ENCODE results near the gene SIGLEC1.
A peak's percentile ranks its signal among the peaks of the same experiment; 100 is the strongest.

SIGLEC1 gene

DNA sequence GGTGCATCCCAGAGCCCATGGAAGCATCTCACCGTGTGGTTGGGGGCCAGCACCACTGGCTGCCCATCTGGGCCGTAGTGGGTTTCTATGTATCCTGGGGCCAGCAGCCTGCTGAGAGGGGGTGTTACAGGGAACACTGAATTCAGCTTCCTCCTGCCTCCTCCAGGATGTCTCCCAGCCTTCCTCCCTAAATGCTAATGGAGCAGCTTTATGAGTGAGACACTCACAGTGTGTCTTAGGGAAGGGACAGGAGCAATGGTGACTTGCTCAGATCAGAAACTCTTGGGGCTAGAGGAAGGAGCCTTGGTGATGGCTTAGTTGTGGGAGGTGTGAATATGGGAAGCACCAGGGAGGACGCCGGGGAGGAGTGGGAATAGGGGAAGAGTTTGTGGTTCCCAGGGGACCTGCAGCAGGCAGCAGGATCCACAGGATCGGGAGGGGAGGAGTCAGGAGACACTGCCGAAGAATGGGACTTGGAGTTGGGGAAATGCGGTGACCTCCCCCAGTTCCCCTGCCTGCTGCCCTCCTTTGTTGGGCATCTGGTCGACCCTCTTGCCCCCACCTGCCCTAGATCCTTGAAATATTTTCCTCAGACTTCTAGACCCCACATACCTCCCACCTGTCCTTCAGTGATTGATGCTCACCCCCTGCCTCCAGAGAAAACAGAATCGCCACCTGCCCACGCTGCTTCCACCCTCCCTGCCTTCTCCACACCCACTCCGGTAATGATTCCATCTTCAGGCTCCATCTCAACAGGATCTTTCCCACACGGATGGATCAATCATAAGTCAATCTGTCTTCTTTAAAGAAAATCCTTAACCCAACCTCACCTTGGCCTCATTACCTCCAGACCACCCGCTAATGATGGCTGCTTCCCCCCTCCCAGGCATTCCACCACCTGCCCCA lies 37.2 kb downstream of the SIGLEC1 start:
- peaks cover 39% of the 10 kb centered on the region for H3K27me3 ChIP-seq (ENCODE audit: control insufficient read depth, insufficient read depth, low read length)
- no peak overlapping the region for H3K4me3 ChIP-seq (ENCODE audit: low read depth, low read length)
- peaks cover 12% of the 10 kb centered on the region for H3K4me1 ChIP-seq (ENCODE audit: control insufficient read depth, insufficient read depth, low read length)
- no peak overlapping the region for H3K9ac ChIP-seq (ENCODE audit: low read length)
- H3K9me3 ChIP-seq (ENCODE audit: control insufficient read depth, insufficient read depth, low read depth, low read length): no peaks in the 10 kb centered on the region
- no peak overlapping the region for H3K27ac ChIP-seq (ENCODE audit: low read depth, low read length)
- H3K36me3 ChIP-seq (ENCODE audit: control insufficient read depth, insufficient read depth, low read length): no peaks in the 10 kb centered on the region

DNA sequence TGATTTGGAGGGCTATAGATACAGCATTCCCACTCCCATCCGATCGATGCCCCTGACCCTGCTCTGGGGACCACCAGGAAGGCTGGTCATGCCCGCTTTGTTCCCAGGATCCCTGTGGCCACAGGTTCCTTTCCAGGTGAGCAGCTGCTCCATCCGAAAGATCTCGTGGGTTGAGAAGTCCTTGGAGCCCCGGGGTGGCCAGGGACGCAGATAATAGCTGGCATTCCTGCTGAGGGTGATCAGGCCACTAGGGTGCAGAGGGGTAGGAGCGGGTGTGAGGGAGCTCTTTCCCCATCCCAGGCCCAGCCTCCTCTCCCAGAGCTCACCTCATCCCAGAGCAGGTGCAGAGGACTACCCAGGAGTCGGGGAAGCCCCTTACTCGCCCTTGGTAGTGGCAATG lies 38.0 kb downstream of the SIGLEC1 start:
- peaks cover 39% of the 10 kb centered on the region for H3K27me3 ChIP-seq (ENCODE audit: control insufficient read depth, insufficient read depth, low read length)
- no peaks in the 10 kb centered on the region for H3K9me3 ChIP-seq (ENCODE audit: control insufficient read depth, insufficient read depth, low read depth, low read length)

DNA sequence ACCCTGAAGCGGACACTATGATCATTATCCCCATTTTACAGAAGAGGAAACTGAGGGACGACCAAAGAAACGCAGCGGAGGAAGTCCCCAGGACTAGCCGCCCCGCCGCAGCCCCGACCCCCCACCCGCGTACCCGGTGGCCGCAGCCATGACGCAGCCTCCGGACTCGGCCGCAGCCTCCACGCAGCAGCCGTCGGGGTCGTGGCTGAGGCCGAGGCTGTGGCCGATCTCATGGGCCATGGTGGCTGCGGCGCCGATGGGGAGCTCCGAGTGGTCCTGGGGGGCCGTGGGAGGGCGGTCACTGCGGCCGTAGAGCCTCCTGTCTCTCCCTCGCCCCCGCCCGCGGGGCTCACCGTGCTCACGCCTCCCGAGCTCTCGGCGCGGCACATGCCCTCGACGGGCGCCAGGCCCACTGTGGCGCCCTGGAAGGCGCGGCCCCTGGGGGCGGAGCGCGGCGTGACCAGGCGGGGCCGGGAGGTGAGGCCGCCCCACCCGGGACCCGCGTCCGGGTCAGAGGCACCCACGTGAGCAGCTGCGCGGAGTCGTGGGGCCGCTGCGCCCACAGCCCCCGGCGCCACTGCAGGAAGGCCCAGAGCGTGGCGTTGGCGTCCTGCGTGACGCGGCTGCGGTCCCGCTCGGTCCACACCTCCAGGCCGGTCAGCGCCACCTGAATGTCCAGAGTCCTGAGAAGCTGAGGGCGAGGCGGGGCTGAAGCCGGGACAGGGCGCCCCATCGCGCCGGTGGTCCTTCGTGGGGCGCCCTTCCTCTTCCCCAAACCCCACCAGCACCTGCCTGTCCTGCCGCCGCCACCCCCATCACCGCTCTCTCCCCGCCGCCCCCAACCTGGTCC lies 39.0 kb downstream of the SIGLEC1 start:
- Histone ChIP-seq H3K9me3 (ENCODE audit: control insufficient read depth, insufficient read depth, low read depth, low read length) (no peaks in the 10 kb centered on the region), H3K9ac (ENCODE audit: low read length) (no peak overlapping the region), H3K4me3 (ENCODE audit: low read depth, low read length) (peak overlapping the region; percentile 42; the same call in 1 of the 2 replicates), H3K4me1 (ENCODE audit: control insufficient read depth, insufficient read depth, low read length) (peaks cover 10% of the 10 kb centered on the region; the same call in 1 of the 2 replicates), H3K36me3 (ENCODE audit: control insufficient read depth, insufficient read depth, low read length) (no peaks in the 10 kb centered on the region), H3K27me3 (ENCODE audit: control insufficient read depth, insufficient read depth, low read length) (peaks cover 39% of the 10 kb centered on the region), H3K27ac (ENCODE audit: low read depth, low read length) (no peak overlapping the region)

More for the DNA sequence above, 38.0 kb downstream of the SIGLEC1 start:
- no peaks in the 10 kb centered on the region for H3K36me3 ChIP-seq (ENCODE audit: control insufficient read depth, insufficient read depth, low read length)
- H3K4me1 ChIP-seq (ENCODE audit: control insufficient read depth, insufficient read depth, low read length): peaks cover 11% of the 10 kb centered on the region; the same call in 1 of the 2 replicates
- H3K27ac ChIP-seq (ENCODE audit: low read depth, low read length): no peak overlapping the region
- H3K4me3 ChIP-seq (ENCODE audit: low read depth, low read length): no peak overlapping the region
- no peak overlapping the region for H3K9ac ChIP-seq (ENCODE audit: low read length)

DNA sequence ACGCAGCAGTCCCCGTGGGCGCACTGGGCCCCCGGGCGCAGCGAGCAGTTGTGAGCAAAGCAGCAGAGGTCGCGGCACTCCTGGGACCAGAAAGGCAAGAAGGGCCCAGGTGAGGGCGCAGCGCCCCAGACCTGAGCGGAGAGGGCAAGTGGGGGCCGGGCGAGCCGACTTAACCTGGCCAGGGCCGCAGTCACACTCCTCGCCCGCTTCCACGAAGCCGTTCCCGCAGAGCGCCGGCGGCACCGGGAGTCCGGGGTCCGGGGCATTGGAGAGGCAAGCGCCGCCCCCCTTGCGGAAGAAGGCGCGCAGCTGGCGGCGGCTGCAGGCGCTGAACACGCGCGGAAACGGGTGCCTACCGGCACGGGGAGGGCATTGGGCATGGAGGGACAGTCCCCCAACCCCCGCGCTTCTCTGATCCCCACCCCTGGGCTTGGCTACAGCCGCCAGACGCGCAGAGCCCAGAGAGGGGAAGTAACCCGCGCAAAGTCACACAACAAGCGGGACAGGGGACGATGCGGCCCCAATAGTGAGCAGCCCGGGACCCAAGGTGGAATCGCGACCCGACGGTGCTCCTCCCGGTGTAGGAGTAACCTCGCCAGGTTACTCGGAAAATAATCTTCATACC lies 39.7 kb downstream of the SIGLEC1 start:
- Histone ChIP-seq H3K27ac (ENCODE audit: low read depth, low read length) (no peak overlapping the region), H3K27me3 (ENCODE audit: control insufficient read depth, insufficient read depth, low read length) (peaks cover 39% of the 10 kb centered on the region), H3K9me3 (ENCODE audit: control insufficient read depth, insufficient read depth, low read depth, low read length) (no peaks in the 10 kb centered on the region), H3K9ac (ENCODE audit: low read length) (no peak overlapping the region), H3K36me3 (ENCODE audit: control insufficient read depth, insufficient read depth, low read length) (no peaks in the 10 kb centered on the region), H3K4me1 (ENCODE audit: control insufficient read depth, insufficient read depth, low read length) (peaks cover 10% of the 10 kb centered on the region; the same call in 1 of the 2 replicates), H3K4me3 (ENCODE audit: low read depth, low read length) (peak overlapping the region; percentile 42; the same call in 1 of the 2 replicates)

DNA sequence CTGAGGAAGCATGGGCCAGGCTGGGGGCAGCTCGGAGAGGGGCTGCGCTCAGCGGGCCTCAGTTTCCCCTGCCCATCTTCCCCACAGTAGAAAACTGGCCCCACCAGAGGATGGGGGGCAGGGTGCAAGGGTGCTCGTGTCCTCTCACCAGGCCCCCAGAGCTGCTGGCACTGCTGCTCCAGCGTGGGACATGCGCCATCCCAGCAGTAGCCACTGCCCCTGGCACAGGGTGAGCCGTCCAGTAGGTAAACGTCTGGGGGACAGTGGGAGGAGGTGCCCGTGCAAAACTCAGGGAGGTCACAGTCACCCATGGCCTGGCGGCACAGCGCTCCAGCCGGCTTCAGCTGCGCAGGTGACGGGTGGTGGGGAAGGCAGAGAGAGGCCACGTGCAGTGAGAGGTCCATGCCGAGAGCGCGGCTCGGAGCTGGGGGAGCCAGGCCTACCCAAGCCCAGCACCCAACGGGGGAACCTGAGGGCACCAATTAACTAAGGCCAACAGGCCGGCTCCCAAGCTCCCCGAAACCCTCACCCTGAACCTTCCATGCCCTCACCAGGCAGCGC lies 40.3 kb downstream of the SIGLEC1 start:
- Histone ChIP-seq H3K9me3 (ENCODE audit: control insufficient read depth, insufficient read depth, low read depth, low read length) (no peaks in the 10 kb centered on the region), H3K27ac (ENCODE audit: low read depth, low read length) (no peak overlapping the region), H3K27me3 (ENCODE audit: control insufficient read depth, insufficient read depth, low read length) (peaks cover 39% of the 10 kb centered on the region), H3K4me1 (ENCODE audit: control insufficient read depth, insufficient read depth, low read length) (peaks cover 10% of the 10 kb centered on the region; the same call in 1 of the 2 replicates), H3K36me3 (ENCODE audit: control insufficient read depth, insufficient read depth, low read length) (no peaks in the 10 kb centered on the region), H3K4me3 (ENCODE audit: low read depth, low read length) (peak overlapping the region; percentile 42; the same call in 1 of the 2 replicates), H3K9ac (ENCODE audit: low read length) (no peak overlapping the region)

DNA sequence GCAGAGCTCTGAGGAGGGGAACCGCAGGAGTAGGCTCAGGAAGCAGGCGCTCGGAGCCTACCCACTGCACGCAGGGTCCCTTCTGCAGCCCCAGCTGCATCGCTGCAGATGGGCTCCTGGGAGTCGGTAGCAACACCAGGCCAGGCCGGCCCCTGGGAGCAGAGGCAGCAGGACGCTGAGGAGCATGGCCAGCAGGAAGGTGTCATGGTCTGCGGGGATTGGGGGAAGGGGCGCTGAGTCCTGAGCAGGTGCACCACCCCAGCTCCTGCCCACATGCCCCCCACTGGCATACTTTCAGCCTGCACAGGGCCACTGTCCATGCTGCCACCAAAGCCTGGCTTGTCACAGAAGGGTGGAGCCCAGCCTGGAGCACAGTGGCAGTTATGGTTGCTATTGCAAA lies 41.5 kb downstream of the SIGLEC1 start:
- Histone ChIP-seq H3K27ac (ENCODE audit: low read depth, low read length) (no peak overlapping the region), H3K4me1 (ENCODE audit: control insufficient read depth, insufficient read depth, low read length) (peaks cover 12% of the 10 kb centered on the region; the same call in 1 of the 2 replicates), H3K9me3 (ENCODE audit: control insufficient read depth, insufficient read depth, low read depth, low read length) (no peaks in the 10 kb centered on the region), H3K27me3 (ENCODE audit: control insufficient read depth, insufficient read depth, low read length) (peaks cover 38% of the 10 kb centered on the region), H3K36me3 (ENCODE audit: control insufficient read depth, insufficient read depth, low read length) (no peaks in the 10 kb centered on the region), H3K9ac (ENCODE audit: low read length) (no peak overlapping the region), H3K4me3 (ENCODE audit: low read depth, low read length) (no peak overlapping the region)

DNA sequence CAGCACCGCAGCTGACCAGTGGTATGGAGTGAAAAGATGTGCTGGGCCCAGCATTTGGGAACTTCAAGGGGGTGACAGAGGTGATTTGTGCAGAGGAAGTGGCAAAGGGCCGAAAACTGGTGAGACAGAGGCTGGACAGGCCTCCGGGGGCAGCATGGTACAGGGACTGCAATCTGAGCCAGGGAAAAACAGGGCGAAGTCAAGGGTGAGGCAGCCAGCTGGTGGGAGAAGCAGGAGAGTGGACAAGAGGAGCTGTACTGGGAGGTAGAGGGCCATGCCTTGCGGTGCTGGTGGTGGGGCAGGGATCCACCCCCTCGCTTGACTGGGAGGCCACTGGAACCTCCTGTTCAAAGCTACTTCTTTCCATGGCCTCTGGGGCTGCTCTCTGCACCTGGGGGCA lies 41.9 kb downstream of the SIGLEC1 start:
- Histone ChIP-seq H3K27ac (ENCODE audit: low read depth, low read length) (no peak overlapping the region), H3K36me3 (ENCODE audit: control insufficient read depth, insufficient read depth, low read length) (no peaks in the 10 kb centered on the region), H3K27me3 (ENCODE audit: control insufficient read depth, insufficient read depth, low read length) (peaks cover 35% of the 10 kb centered on the region), H3K4me1 (ENCODE audit: control insufficient read depth, insufficient read depth, low read length) (peaks cover 13% of the 10 kb centered on the region; the same call in 1 of the 2 replicates), H3K9ac (ENCODE audit: low read length) (no peak overlapping the region), H3K4me3 (ENCODE audit: low read depth, low read length) (no peak overlapping the region), H3K9me3 (ENCODE audit: control insufficient read depth, insufficient read depth, low read depth, low read length) (no peaks in the 10 kb centered on the region)

DNA sequence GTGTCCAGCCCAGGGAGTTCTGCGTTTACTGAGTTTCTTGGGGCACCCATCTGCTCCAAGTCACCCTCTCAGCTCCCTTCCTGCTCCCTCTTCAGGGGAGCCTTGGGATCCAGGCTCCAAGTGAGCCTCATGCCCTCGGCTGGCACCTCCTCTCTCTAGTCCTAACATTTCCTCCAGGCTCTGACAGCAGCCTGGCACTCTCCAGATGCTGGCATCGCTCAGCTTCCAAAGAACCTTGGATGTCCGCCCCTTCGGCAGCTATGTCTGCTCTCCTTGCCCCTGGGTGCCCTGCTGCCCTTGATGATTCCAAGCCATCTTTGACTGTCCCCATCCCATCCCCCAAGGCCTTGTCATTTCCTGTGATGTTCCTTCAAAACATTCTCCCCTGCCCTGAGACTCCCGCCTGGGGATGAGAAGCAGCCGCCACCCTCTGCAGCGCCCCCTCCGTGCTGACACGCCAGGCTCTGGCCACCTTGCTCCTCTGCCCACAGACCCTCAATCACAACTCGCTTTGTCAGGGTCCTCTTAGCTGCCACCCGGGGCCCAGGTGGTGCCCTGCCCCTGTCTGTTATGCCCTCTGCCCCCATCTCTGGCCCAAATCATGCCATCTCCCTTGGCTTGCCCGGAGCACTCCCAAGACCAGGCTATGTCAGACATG lies 42.6 kb downstream of the SIGLEC1 start:
- Histone ChIP-seq H3K9me3 (ENCODE audit: control insufficient read depth, insufficient read depth, low read depth, low read length) (no peaks in the 10 kb centered on the region), H3K4me1 (ENCODE audit: control insufficient read depth, insufficient read depth, low read length) (peaks cover 13% of the 10 kb centered on the region; the same call in 1 of the 2 replicates), H3K27me3 (ENCODE audit: control insufficient read depth, insufficient read depth, low read length) (peaks cover 29% of the 10 kb centered on the region), H3K36me3 (ENCODE audit: control insufficient read depth, insufficient read depth, low read length) (no peaks in the 10 kb centered on the region), H3K9ac (ENCODE audit: low read length) (no peak overlapping the region), H3K4me3 (ENCODE audit: low read depth, low read length) (no peak overlapping the region), H3K27ac (ENCODE audit: low read depth, low read length) (no peak overlapping the region)

DNA sequence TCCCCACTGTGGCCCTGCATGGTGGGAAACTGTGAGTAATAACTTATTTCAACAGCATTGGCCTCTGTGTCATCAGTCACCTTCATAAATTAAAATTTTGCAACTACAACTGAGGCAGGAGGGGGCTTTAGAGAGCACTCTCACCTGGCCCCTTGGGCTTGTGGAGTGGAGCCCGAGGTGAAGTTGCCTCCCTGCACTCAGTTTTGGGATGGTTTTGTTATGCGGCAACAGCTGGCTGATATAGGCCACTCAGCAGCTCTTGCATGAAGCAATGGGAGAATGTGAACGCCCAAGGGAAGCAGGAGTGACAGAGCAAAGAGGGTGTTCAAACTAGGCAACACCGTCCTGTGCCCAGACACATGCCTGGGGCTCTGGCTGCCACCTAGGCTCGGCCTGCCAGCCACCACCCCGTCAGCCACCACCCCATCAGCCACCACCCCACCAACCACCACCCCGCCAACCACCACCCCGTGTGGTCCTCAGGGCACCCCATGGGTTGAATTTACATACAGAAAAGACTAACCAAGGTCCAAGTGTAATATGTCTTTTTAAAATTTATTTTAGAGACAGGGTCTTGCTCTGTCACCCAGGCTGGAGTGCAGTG lies 44.9 kb downstream of the SIGLEC1 start:
- Histone ChIP-seq H3K4me1 (ENCODE audit: control insufficient read depth, insufficient read depth, low read length) (peaks cover 13% of the 10 kb centered on the region; the same call in 1 of the 2 replicates), H3K36me3 (ENCODE audit: control insufficient read depth, insufficient read depth, low read length) (no peaks in the 10 kb centered on the region), H3K27ac (ENCODE audit: low read depth, low read length) (no peak overlapping the region), H3K4me3 (ENCODE audit: low read depth, low read length) (no peak overlapping the region), H3K9ac (ENCODE audit: low read length) (no peak overlapping the region), H3K9me3 (ENCODE audit: control insufficient read depth, insufficient read depth, low read depth, low read length) (no peaks in the 10 kb centered on the region), H3K27me3 (ENCODE audit: control insufficient read depth, insufficient read depth, low read length) (peaks cover 31% of the 10 kb centered on the region)

DNA sequence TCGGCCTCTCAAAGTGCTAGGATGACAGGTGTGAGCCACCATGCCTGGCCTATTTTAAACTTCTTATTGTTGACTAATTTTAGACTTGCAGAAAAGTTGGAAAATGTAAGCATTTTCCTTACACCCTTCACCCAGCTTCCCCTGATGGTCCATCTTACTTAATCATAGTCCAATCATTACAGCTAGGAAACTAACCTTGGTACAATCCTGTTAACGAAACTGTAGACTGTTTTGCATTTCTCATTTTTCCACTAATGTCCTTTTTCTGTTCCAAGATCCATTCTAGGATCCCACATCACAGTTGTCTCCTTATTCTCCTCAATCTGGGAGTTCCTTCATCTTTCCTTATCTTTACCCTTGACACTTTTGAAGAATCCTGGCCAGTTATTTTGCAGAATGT lies 48.5 kb downstream of the SIGLEC1 start:
- no peak overlapping the region for H3K27ac ChIP-seq (ENCODE audit: low read depth, low read length)
- no peak overlapping the region for H3K4me3 ChIP-seq (ENCODE audit: low read depth, low read length)
- peaks cover 12% of the 10 kb centered on the region for H3K4me1 ChIP-seq (ENCODE audit: control insufficient read depth, insufficient read depth, low read length)
- no peaks in the 10 kb centered on the region for H3K9me3 ChIP-seq (ENCODE audit: control insufficient read depth, insufficient read depth, low read depth, low read length)
- H3K9ac ChIP-seq (ENCODE audit: low read length): no peak overlapping the region
- H3K36me3 ChIP-seq (ENCODE audit: control insufficient read depth, insufficient read depth, low read length): no peaks in the 10 kb centered on the region
- peaks cover 47% of the 10 kb centered on the region for H3K27me3 ChIP-seq (ENCODE audit: control insufficient read depth, insufficient read depth, low read length)

All from HUES6 (cell line).